Caco-2 (cell line): ENCODE data around the gene VPS39. TPM values are rescaled to one million over a fixed set of nuclear protein-coding genes. Genes with fewer than 3 reads are reported as not detected.
A peak's percentile ranks its signal among the peaks of the same experiment; 100 is the strongest.

ENCODE experiments used
- BruUV-seq: library from RNA; stranded (reverse); fragments of 400-500 nt; replicated peaks from 2 replicates; lab custom pipeline; 2021; lab: Mats Ljungman, UMichigan
- CTCF ChIA-PET: fragments of 300-600 bp; sonication (Branson Sonifier 250); formaldehyde crosslinking; loops from one replicate; lab custom pipeline; 2022; ENCODE audit warnings: antibody characterized with exemption; lab: Charles Lee
- POLR2A ChIA-PET: fragments of 300-600 bp; sonication (Branson Sonifier 250); formaldehyde crosslinking; loops from one replicate; lab custom pipeline; 2022; ENCODE audit warnings: antibody characterized with exemption; lab: Charles Lee
- DNase-seq, 2 experiments: peaks; one replicate each; pipeline versions ENCODE4 v3.0.0 to v3.0.0-alpha.2; 2020 to 2022
- H3K27me3 ChIP-seq: replicated peaks from 2 replicates; pipeline ENCODE4 v1.6.0; 2011; ENCODE audit warnings: low read length; ENCODE audit not compliant: control insufficient read depth, insufficient read depth
- H3K36me3 ChIP-seq: 2 replicates; pipeline ENCODE4 v1.5.1; 2011; ENCODE audit warnings: low read length; ENCODE audit not compliant: control insufficient read depth, insufficient read depth
- H3K4me1 ChIP-seq: fragments of 250-450 bp; sonication (Bioruptor Pico); 2 replicates; pipeline ENCODE4 v1.5.1; 2020; ENCODE audit warnings: mild to moderate bottlenecking
- H3K4me3 ChIP-seq: 2 replicates; pipeline ENCODE4 v1.5.1; 2011; ENCODE audit warnings: low read depth, mild to moderate bottlenecking, control low read depth, low read length
- H3K9me3 ChIP-seq: fragments of 250-450 bp; sonication (Bioruptor Pico); 2 replicates; pipeline ENCODE4 v1.5.1; 2020; ENCODE audit warnings: mild to moderate bottlenecking, moderate library complexity
- H3K27ac Mint-ChIP-seq: one replicate; pipeline ENCODE4 v1.8.0; 2022; ENCODE audit warnings: mixed read lengths; ENCODE audit not compliant: unreplicated experiment
- H3K27me3 Mint-ChIP-seq: one replicate; pipeline ENCODE4 v1.8.0; 2022; ENCODE audit warnings: mixed read lengths; ENCODE audit not compliant: insufficient read depth, unreplicated experiment
- H3K36me3 Mint-ChIP-seq: one replicate; pipeline ENCODE4 v1.8.0; 2022; ENCODE audit warnings: mild to moderate bottlenecking, mixed read lengths; ENCODE audit not compliant: insufficient read depth, unreplicated experiment
- H3K4me1 Mint-ChIP-seq: one replicate; pipeline ENCODE4 v1.8.0; 2022; ENCODE audit warnings: low read depth, mixed read lengths; ENCODE audit not compliant: unreplicated experiment
- H3K4me3 Mint-ChIP-seq: one replicate; pipeline ENCODE4 v1.8.0; 2022; ENCODE audit warnings: mild to moderate bottlenecking, moderate library complexity, mixed read lengths; ENCODE audit not compliant: unreplicated experiment
- H3K9me3 Mint-ChIP-seq: one replicate; pipeline ENCODE4 v1.8.0; 2022; ENCODE audit warnings: mixed read lengths; ENCODE audit not compliant: unreplicated experiment
- intact Hi-C: fragments of 100-400 bp; cut with micrococcal nuclease; formaldehyde crosslinking; loops from one replicate; pipeline ENCODE4 v1.10.0; 2022; ENCODE audit not compliant: unreplicated experiment
- total RNA-seq: library from RNA; stranded (reverse); gene quantifications from 2 replicates; pipeline ENCODE4 v1.2.3, GENCODE V29; 2022
- TF ChIP-seq, protein P1 (sequence below), 2 experiments: fragments of 200-600 bp in 1 of 2; IDR thresholded peaks; 1 replicate in 1 of 2; 2 replicates in 1 of 2; pipeline versions ENCODE4 v1.5.1 to v1.8.0; 2011 to 2022; ENCODE audit warnings: antibody characterized with exemption in 1 of 2, control low read depth in 1 of 2, inconsistent platforms in 1 of 2, low read depth in 1 of 2, low read length in 1 of 2, mild to moderate bottlenecking in 1 of 2, moderate library complexity in 1 of 2; ENCODE audit not compliant: insufficient read depth in 1 of 2, severe bottlenecking in 1 of 2, unreplicated experiment in 1 of 2

The VPS39 gene
- total RNA-seq, 1 experiment from 2014 or later = 48.4 TPM

DNA sequence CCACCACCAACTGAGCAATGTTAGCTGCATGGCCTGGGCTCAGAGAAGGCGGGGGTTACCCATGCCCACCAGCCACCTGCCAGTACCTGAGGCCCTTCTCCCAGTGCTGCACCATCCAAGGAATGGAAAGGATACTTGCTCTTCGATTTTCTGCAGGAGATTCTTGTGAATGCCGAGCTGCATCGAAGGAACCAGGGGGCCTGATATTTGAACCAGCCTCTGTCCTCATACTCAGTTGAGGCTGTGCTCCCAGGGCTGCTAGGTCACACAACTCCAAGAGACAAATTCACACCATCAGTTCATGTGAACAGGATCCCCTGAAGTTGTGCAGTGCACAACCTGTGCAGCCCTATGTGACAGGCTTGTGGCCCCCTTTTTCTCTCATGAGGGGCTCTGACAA is 69.7 kb downstream of the VPS39 start:
- CTCF ChIA-PET = interaction anchor here (0.6 kb wide), 2 partner anchors 10 to 872 kb away, joined by 5 to 7 read pairs; no protein-coding TSS in a partner anchor
- no peaks in the 10 kb centered on the region for H3K36me3 ChIP-seq
- no TSS peak for BruUV-seq
- Mint-ChIP-seq H3K27me3 (no peaks in the 10 kb centered on the region), H3K4me1 (peaks cover 7% of the 10 kb centered on the region), H3K9me3 (peaks cover 29% of the 10 kb centered on the region), H3K27ac (no peak overlapping the region), H3K36me3 (peaks cover 4% of the 10 kb centered on the region), H3K4me3 (no peak overlapping the region)
- peaks cover 11% of the 10 kb centered on the region; the same call in 1 of the 2 replicates for H3K4me1 ChIP-seq
- intact Hi-C loops = no loop called here
- peaks cover 20% of the 10 kb centered on the region for H3K9me3 ChIP-seq
- TF ChIP-seq, protein P1, sequence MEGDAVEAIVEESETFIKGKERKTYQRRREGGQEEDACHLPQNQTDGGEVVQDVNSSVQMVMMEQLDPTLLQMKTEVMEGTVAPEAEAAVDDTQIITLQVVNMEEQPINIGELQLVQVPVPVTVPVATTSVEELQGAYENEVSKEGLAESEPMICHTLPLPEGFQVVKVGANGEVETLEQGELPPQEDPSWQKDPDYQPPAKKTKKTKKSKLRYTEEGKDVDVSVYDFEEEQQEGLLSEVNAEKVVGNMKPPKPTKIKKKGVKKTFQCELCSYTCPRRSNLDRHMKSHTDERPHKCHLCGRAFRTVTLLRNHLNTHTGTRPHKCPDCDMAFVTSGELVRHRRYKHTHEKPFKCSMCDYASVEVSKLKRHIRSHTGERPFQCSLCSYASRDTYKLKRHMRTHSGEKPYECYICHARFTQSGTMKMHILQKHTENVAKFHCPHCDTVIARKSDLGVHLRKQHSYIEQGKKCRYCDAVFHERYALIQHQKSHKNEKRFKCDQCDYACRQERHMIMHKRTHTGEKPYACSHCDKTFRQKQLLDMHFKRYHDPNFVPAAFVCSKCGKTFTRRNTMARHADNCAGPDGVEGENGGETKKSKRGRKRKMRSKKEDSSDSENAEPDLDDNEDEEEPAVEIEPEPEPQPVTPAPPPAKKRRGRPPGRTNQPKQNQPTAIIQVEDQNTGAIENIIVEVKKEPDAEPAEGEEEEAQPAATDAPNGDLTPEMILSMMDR (IDR thresholded peaks at IDR 0.05; ENCODE audit: insufficient read depth in 1 of 2, low read depth in 1 of 2, low read length in 1 of 2, severe bottlenecking in 1 of 2, unreplicated experiment in 1 of 2) = no peak
- POLR2A ChIA-PET = no interaction called here
- no peaks in the 10 kb centered on the region for H3K27me3 ChIP-seq
- DNase-seq = peak in 1 of 2 experiments; percentile 7
- no peak overlapping the region for H3K4me3 ChIP-seq

DNA sequence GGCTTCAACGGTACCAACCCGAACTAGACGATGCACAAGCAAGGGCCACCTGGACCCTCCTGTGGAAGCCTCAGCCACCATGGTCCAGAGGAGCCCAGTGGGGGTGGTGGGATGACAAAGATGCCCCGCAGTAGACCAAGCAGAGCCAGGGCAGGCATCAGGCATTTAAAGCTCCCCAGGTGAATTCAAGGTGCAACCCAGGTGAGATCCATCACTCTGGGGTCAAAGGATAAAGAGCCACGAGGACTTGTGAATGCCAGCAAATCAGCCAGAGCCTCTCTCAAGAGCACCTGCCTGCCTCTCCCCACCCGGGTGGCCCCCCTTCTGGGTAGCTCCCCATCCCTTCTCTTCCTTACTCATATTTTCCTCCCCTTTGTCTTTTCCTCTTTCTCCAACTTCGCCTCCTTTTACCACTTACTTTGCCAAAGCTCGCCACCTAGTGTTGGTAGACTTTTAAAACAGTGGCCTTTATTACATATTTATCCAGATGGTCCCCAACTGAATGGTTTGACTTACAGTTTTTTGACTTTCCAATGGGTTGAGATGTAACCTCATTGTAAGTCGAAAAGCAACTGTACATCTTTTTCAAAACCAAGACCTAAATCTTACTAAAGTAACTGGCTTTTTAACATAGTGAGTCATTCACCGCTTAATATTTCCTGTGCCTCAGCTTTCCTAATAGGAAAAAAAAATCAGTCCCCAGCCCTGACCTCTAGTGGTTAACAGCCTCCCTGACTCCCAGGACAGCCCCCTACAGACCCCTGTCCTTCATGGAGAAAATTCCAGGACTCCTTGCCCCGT is 70.4 kb downstream of the VPS39 start:
- Histone ChIP-seq H3K9me3 (peaks cover 20% of the 10 kb centered on the region), H3K36me3 (no peaks in the 10 kb centered on the region), H3K27me3 (no peaks in the 10 kb centered on the region), H3K4me3 (no peak overlapping the region), H3K4me1 (peaks cover 11% of the 10 kb centered on the region; the same call in 1 of the 2 replicates)
- ChIA-PET CTCF (interaction anchor here (0.7 to 1.1 kb wide), 2 partner anchors 19 to 53 kb away, joined by 4 read pairs; no protein-coding TSS in a partner anchor), POLR2A (no interaction called here)
- H3K27me3 Mint-ChIP-seq = no peaks in the 10 kb centered on the region
- H3K4me3 Mint-ChIP-seq = no peak overlapping the region
- no TSS peak for BruUV-seq
- H3K27ac Mint-ChIP-seq = no peak overlapping the region
- H3K9me3 Mint-ChIP-seq = peaks cover 29% of the 10 kb centered on the region
- TF ChIP-seq, protein P1 (IDR thresholded peaks at IDR 0.05; ENCODE audit: insufficient read depth in 1 of 2, low read depth in 1 of 2, low read length in 1 of 2, severe bottlenecking in 1 of 2, unreplicated experiment in 1 of 2) = peak in 1 of 2 experiments; percentile 18
- intact Hi-C loops = no loop called here
- peaks cover 4% of the 10 kb centered on the region for H3K36me3 Mint-ChIP-seq
- H3K4me1 Mint-ChIP-seq = peaks cover 7% of the 10 kb centered on the region
- peak; percentile 16 to 24 for DNase-seq

DNA sequence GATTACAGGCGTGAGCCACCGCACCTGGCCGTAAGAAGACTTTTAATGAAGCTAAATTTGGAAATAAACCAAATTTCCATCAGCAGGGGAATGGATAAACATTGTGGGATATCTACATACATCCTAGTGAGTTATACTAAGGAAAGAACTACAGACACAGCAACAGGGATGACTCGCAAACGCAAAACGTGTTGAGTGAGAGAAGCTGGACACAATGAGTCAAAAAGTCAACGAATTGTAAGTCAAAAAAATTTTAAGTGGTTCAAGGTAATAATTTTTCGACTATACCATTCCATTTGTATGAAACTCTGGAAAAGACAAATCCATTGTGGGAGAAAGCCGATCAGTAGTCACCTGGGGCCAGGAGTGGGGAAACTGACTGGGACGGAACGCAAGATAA is 71.6 kb downstream of the VPS39 start:
- Mint-ChIP-seq H3K9me3 (peaks cover 29% of the 10 kb centered on the region), H3K4me1 (peaks cover 7% of the 10 kb centered on the region), H3K27ac (no peak overlapping the region), H3K36me3 (peaks cover 4% of the 10 kb centered on the region), H3K27me3 (no peaks in the 10 kb centered on the region), H3K4me3 (no peak overlapping the region)
- no peaks in the 10 kb centered on the region for H3K36me3 ChIP-seq
- peaks cover 20% of the 10 kb centered on the region for H3K9me3 ChIP-seq
- POLR2A ChIA-PET = interaction anchor here (0.6 kb wide), 1 partner anchor 9 kb away, joined by 3 read pairs; no protein-coding TSS in a partner anchor
- peaks cover 11% of the 10 kb centered on the region; the same call in 1 of the 2 replicates for H3K4me1 ChIP-seq
- DNase-seq = no peak
- CTCF ChIA-PET = no interaction called here
- TF ChIP-seq, protein P1 (IDR thresholded peaks at IDR 0.05; ENCODE audit: insufficient read depth in 1 of 2, low read depth in 1 of 2, low read length in 1 of 2, severe bottlenecking in 1 of 2, unreplicated experiment in 1 of 2) = no peak
- no TSS peak for BruUV-seq
- no peaks in the 10 kb centered on the region for H3K27me3 ChIP-seq
- intact Hi-C loops = no loop called here
- no peak overlapping the region for H3K4me3 ChIP-seq
